Astrocyte of the spinal cord (primary cell): ENCODE data around the gene S100A2.

Source experiments
- DNase-seq: peaks from one replicate; pipeline ENCODE4 v3.0.0; 2011; ENCODE audit warnings: low read depth, low spot score
- H3K4me3 ChIP-seq: 2 replicates; pipeline ENCODE4 v1.5.1; 2011; ENCODE audit warnings: low read depth, mild to moderate bottlenecking, low read length, moderate library complexity
- in situ Hi-C: cut with HindIII; loops from 2 replicates; pipeline ENCODE4 v1.10.0; 2017; ENCODE audit warnings: low sequenced_read_pairs
- TF ChIP-seq, protein P1 (sequence below): IDR thresholded peaks from 2 replicates; pipeline ENCODE4 v1.5.1; 2012; ENCODE audit warnings: low read depth, mild to moderate bottlenecking, low read length, inconsistent platforms

S100A2 gene

DNA sequence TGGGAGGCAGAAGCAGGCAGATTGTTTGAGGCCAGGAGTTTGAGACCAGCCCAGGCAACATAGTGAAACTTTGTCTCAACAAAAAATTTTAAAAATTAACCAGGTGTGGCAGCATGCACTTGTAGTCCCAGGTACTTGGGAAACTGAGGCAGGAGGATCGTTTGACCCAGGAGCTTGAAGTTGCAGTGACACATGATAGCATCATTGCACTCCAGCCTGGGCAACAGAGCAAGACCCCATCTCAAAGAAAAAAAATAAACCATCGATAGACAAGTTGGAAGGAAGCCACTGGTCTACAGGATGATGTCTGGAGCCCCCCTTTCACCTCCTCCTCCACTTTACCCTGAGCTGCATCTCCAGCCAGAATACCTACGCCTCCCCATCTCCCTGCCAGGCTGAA lies 46.4 kb downstream of the S100A2 start:
- in situ Hi-C loops = no loop called here
- DNase-seq = no peak
- no peak overlapping the region for H3K4me3 ChIP-seq
- TF ChIP-seq, protein P1, sequence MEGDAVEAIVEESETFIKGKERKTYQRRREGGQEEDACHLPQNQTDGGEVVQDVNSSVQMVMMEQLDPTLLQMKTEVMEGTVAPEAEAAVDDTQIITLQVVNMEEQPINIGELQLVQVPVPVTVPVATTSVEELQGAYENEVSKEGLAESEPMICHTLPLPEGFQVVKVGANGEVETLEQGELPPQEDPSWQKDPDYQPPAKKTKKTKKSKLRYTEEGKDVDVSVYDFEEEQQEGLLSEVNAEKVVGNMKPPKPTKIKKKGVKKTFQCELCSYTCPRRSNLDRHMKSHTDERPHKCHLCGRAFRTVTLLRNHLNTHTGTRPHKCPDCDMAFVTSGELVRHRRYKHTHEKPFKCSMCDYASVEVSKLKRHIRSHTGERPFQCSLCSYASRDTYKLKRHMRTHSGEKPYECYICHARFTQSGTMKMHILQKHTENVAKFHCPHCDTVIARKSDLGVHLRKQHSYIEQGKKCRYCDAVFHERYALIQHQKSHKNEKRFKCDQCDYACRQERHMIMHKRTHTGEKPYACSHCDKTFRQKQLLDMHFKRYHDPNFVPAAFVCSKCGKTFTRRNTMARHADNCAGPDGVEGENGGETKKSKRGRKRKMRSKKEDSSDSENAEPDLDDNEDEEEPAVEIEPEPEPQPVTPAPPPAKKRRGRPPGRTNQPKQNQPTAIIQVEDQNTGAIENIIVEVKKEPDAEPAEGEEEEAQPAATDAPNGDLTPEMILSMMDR = no peak

DNA sequence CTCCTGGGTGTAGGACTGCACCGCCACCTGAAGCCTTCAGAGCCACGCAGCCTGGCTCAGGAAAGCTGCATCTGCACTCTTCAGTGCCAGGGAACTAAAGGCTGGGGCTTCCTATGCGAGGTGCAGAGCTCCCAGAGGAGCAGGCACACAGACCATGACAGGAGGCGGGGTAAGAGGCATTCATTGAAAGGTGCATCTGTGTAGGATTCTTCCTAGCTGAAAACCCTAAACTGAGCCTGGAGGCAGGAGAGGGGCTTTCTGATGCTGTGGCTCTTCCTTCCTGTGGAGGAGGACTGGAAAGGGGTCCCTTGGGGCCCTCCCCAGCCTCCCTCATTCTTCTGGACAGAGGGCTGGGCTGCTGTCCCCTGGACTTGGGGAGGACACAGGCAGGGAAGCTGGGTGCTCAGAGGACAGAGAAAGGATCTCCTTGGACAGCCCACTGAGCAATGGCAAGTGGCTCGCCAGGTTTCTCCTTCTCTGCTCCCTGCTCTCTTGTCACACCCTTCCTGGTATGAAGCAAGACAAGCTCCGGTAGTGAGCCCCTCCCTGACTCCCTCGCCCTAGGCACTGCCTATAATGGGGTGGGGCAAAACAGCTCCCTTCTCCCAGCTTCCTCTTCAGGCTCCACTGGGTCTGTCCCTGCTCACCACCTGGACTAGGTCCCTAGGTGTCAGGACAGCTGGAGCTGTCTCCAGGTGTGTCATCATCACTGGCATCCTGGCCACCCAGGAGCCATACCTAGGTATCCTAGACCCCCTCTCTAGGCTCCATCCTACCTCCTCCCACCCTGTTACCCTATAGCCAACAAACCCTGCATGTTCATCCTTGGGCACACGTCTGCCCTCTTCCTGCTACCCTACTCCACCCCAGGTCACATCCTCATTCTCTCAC lies 49.9 kb downstream of the S100A2 start:
- TF ChIP-seq, protein P1 = no peak
- no peak overlapping the region for H3K4me3 ChIP-seq
- in situ Hi-C loops = no loop called here
- no peak for DNase-seq

DNA sequence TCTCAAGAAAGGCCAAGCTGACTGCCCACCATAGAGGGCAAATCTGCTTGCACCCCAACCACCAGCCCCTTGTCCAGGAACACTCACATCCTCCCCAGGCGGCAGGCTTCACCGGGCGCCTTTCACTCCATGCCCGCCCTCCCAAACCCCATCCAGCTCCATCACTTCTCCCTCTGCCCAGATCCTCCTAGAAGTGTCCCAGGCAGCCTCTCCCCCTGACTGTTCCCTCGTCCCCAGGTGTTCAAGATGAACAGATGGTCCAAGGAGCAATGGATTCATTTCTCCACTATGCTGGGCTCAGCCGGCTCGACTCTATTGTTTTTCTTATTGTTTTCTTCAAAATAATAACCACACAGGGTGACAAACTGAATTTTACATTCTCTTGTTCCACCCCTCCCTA lies 52.0 kb downstream of the S100A2 start:
- in situ Hi-C loops = no loop called here
- TF ChIP-seq, protein P1 = no peak
- no peak overlapping the region for H3K4me3 ChIP-seq

DNA sequence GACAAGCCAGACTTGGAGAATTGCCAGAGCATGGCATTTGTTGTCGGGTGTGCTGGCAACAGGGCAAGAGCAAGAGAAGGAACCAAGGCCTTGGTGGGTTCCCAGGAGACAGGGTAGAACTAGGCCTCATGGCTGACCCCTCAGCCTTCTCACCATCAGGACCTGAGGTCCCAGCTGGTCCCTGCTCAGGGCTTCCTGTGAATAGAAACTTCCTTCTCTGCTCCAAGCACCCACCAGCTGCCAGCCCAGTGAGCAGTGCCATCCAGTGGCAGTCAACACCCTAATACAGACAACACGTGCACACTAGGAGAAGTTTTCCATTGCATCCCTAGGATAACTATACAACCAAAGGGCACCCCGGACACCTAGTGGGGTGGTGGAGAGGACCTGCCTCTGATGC lies 52.6 kb downstream of the S100A2 start:
- TF ChIP-seq, protein P1 = no peak
- in situ Hi-C loops = no loop called here
- no peak overlapping the region for H3K4me3 ChIP-seq
- DNase-seq = no peak

More for the DNA sequence above, 52.0 kb downstream of the S100A2 start:
- DNase-seq = no peak
